Tibial nerve (tissue), 4 donors: ENCODE measurements around the gene CAT. TPM values are rescaled to one million over a fixed set of nuclear protein-coding genes. Genes with fewer than 3 reads are reported as not detected.
A peak's percentile ranks its signal among the peaks of the same experiment; 100 is the strongest.

ENCODE experiments used
- DNase-seq, 2 donors: peaks; one replicate each; pipeline ENCODE4 v3.0.0-alpha.2; 2019; ENCODE audit warnings: low spot score in 2 of 2
- H3K27ac ChIP-seq, 4 donors: fragments of 200-600 bp; sonication (generic) in 3 of 4; one replicate each; pipeline ENCODE4 v1.5.1; 2017 to 2019; ENCODE audit warnings: mild to moderate bottlenecking in 1 of 4
- H3K27me3 ChIP-seq, 2 donors: fragments of 200-600 bp; sonication (generic) in 1 of 2; one replicate each; pipeline versions ENCODE4 v1.5.1 to v1.6.0; 2017 to 2019
- H3K36me3 ChIP-seq, 3 donors: fragments of 200-600 bp; sonication (generic); one replicate each; pipeline ENCODE4 v1.5.1; 2018 to 2019
- H3K4me1 ChIP-seq, 4 donors: fragments of 200-600 bp; sonication (generic) in 3 of 4; one replicate each; pipeline ENCODE4 v1.5.1; 2017 to 2019
- H3K4me3 ChIP-seq, 4 donors: fragments of 200-600 bp; sonication (generic) in 3 of 4; one replicate each; pipeline ENCODE4 v1.5.1; 2017 to 2019; ENCODE audit warnings: mild to moderate bottlenecking in 1 of 4, moderate library complexity in 1 of 4
- H3K9me3 ChIP-seq, 4 donors: fragments of 200-600 bp; sonication (generic) in 3 of 4; one replicate each; pipeline ENCODE4 v1.5.1; 2017 to 2019
- EP300 ChIP-seq, 2 donors: sonication (generic); formaldehyde crosslinking; IDR thresholded peaks; one replicate each; pipeline ENCODE4 v1.6.1; 2017; ENCODE audit warnings: antibody characterized with exemption in 2 of 2, mild to moderate bottlenecking in 1 of 2
- POLR2A ChIP-seq, 2 donors: fragments of 450-650 bp; IDR thresholded peaks; one replicate each; pipeline ENCODE4 v1.6.1; 2017; ENCODE audit warnings: antibody characterized with exemption in 2 of 2, mild to moderate bottlenecking in 2 of 2, moderate library complexity in 2 of 2
- WGBS, 2 donors: methylation state at CpG; one replicate each; pipeline ENCODE4 v1.1.5; 2018; 5-methylcytosine and 5-hydroxymethylcytosine counted together
- total RNA-seq, 4 donors: library from RNA; depleted of rRNA; stranded (reverse); fragments of >200 nt; gene quantifications; one replicate each; pipeline ENCODE4 v1.1.0, GENCODE V29; 2016
- TF ChIP-seq, protein P1 (sequence below), 5 experiments: fragments of 200-600 bp in 3 of 5; fragments of 450-650 bp in 2 of 5; sonication (generic) in 3 of 5; IDR thresholded peaks; one replicate each; pipeline ENCODE4 v1.5.1; 2016 to 2019; ENCODE audit warnings: antibody characterized with exemption in 5 of 5, mild to moderate bottlenecking in 3 of 5, moderate library complexity in 2 of 5

The CAT gene
- total RNA-seq, 4 donors from 2014 or later, result 101 to 230 (median 147) TPM

DNA sequence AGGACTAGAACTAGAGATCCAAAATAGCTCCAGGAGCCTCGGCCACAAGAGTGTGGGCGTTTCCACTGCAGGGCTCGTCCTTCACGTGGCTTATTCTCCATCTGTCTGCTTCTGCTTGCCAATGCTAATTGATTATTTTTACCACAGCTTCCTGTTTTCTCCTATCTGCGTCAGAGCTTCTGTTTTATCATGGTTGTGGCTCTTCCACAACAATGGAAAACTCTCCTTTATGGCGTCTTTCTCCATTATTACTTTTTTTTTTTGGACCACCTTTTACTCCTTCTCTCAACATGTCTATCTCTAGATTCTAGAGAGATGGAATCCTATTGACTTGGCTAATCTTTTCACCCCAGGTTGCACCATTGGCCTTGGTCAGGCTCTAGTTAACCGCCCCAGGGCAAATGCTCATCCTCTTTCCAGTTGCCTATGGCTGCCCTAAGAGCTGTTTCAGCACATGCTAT lies 25.9 kb downstream of the CAT start:
- Histone ChIP-seq H3K27me3 (no peaks in the 10 kb centered on the region), H3K36me3 (peaks cover 7 to 97% (median 45%) of the 10 kb centered on the region in 3 donors), H3K27ac (no peak overlapping the region), H3K9me3 (peaks cover 0 to 22% (median 0%) of the 10 kb centered on the region in 4 donors), H3K4me3 (no peak overlapping the region), H3K4me1 (no peaks in the 10 kb centered on the region)
- TF ChIP-seq, protein P1, sequence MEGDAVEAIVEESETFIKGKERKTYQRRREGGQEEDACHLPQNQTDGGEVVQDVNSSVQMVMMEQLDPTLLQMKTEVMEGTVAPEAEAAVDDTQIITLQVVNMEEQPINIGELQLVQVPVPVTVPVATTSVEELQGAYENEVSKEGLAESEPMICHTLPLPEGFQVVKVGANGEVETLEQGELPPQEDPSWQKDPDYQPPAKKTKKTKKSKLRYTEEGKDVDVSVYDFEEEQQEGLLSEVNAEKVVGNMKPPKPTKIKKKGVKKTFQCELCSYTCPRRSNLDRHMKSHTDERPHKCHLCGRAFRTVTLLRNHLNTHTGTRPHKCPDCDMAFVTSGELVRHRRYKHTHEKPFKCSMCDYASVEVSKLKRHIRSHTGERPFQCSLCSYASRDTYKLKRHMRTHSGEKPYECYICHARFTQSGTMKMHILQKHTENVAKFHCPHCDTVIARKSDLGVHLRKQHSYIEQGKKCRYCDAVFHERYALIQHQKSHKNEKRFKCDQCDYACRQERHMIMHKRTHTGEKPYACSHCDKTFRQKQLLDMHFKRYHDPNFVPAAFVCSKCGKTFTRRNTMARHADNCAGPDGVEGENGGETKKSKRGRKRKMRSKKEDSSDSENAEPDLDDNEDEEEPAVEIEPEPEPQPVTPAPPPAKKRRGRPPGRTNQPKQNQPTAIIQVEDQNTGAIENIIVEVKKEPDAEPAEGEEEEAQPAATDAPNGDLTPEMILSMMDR (IDR thresholded peaks at IDR 0.05), result no peak
- TF ChIP-seq EP300 (IDR thresholded peaks at IDR 0.05), result no peak
- TF ChIP-seq POLR2A (IDR thresholded peaks at IDR 0.05), result no peak
- WGBS, 2 donors, result 82 to 86% methylated on average over 7 of the region's 7 CpGs
- no peak for DNase-seq

DNA sequence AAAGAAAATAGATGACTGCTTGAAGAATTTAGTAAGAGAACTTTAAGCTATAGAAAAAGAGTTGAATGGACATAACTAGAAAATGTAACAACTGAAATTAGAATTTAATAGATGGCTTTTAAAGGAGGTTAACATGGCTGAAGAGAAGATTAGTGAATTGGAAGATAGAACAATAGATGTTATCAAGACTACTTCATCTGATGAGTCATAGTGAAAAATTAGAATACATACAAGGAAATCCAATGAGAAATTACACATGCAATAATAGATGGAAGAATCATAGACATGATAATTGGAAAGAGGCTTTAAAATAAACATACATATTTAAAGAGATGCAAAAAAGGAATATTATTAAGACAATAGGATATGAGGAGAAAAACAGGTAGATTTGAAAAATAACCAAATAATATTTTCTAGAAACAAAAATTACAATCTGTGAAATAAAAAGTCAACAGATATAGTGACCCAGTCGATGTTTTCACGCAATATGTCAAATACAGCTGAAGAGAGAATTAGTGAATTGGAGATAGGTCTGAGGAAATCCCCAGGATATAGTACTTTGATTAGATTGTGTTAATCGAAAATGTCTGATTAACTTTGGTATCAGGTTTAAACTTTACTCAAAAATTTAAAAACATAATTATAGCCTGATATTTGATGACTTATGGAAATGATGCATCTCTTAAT lies 28.2 kb downstream of the CAT start:
- TF ChIP-seq POLR2A (IDR thresholded peaks at IDR 0.05) (no peak), EP300 (IDR thresholded peaks at IDR 0.05) (no peak)
- TF ChIP-seq, protein P1 (IDR thresholded peaks at IDR 0.05), result no peak
- H3K27me3 ChIP-seq, result no peaks in the 10 kb centered on the region
- H3K4me1 ChIP-seq, result no peaks in the 10 kb centered on the region
- no peak for DNase-seq
- no peak overlapping the region for H3K4me3 ChIP-seq
- no peak overlapping the region for H3K27ac ChIP-seq
- 96 to 98% methylated on average over 3 of the region's 3 CpGs for WGBS, 2 donors
- H3K36me3 ChIP-seq, result peaks cover 9 to 99% (median 47%) of the 10 kb centered on the region in 3 donors
- peaks cover 0 to 22% (median 0%) of the 10 kb centered on the region in 4 donors for H3K9me3 ChIP-seq

DNA sequence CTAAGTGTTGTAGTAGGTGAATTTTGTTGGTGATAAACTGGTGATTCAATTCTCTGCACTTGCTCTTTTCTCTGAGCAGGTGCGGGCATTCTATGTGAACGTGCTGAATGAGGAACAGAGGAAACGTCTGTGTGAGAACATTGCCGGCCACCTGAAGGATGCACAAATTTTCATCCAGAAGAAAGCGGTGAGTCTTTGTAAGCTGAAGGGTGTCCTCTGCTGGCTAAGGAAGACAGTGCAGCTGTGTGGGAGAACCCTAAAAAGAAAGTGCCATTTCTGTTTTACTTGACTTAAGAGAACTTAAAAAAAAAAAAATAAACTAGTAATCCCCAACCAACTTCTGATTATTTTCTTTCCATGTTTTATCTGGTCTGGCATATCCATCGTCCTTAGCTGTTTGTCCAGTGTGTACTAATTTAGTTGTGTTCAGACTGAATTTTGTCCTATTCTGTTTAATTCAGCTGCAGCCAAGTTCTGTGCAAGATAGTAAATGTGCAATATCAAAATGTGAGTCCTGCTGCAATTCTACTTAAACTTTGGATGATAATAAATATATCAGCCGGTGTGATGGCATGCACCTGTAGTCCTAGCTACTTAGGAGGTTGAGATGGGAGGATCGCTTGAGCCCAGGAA lies 29.6 kb downstream of the CAT start:
- WGBS, 2 donors, result 87 to 92% methylated on average over 8 of the region's 8 CpGs
- H3K4me3 ChIP-seq, result no peak overlapping the region
- TF ChIP-seq, protein P1 (IDR thresholded peaks at IDR 0.05), result peak in 2 of 5 experiments; percentile 28 to 50
- TF ChIP-seq EP300 (IDR thresholded peaks at IDR 0.05), result no peak
- H3K27me3 ChIP-seq, result no peaks in the 10 kb centered on the region
- no peak overlapping the region for H3K27ac ChIP-seq
- no peaks in the 10 kb centered on the region for H3K4me1 ChIP-seq
- DNase-seq, result no peak
- H3K9me3 ChIP-seq, result peaks cover 0 to 22% (median 0%) of the 10 kb centered on the region in 4 donors
- H3K36me3 ChIP-seq, result peaks cover 9 to 99% (median 48%) of the 10 kb centered on the region in 3 donors

DNA sequence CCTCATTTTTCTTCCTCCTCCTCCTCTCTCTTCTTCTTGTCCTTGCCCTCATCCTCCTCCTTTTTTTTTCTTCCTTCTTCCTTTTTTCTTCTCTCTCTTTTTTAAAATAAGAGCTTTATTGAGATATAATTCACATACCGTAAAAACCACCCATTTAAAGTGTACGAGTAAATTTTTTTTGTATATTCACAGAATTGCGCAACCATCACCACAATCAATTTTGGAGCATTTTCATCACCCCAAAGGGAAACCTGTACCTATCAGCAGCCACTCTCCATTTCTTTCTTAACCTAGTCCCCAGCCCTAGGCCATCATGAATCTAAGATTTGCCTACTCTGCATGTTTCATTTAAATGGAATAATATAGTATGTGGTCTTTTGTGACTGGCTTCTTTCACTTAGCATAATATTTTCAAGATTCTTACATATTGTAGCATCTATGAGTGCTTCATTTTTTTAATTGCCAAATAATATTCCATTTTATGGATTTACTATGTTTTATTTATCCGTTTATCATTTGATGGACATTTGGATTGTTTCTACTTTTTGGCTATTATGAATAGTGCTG lies 35.0 kb downstream of the CAT start:
- H3K36me3 ChIP-seq, result peaks cover 2 to 58% (median 30%) of the 10 kb centered on the region in 3 donors
- peaks cover 0 to 3% (median 0%) of the 10 kb centered on the region in 4 donors for H3K4me1 ChIP-seq
- no peaks in the 10 kb centered on the region for H3K9me3 ChIP-seq
- TF ChIP-seq POLR2A (IDR thresholded peaks at IDR 0.05) (no peak), EP300 (IDR thresholded peaks at IDR 0.05) (no peak)
- TF ChIP-seq, protein P1 (IDR thresholded peaks at IDR 0.05), result no peak
- DNase-seq, result no peak
- no peaks in the 10 kb centered on the region for H3K27me3 ChIP-seq
- H3K4me3 ChIP-seq, result no peak overlapping the region
- 94 to 96% methylated on average over 4 of the region's 4 CpGs for WGBS, 2 donors
- no peak overlapping the region for H3K27ac ChIP-seq

DNA sequence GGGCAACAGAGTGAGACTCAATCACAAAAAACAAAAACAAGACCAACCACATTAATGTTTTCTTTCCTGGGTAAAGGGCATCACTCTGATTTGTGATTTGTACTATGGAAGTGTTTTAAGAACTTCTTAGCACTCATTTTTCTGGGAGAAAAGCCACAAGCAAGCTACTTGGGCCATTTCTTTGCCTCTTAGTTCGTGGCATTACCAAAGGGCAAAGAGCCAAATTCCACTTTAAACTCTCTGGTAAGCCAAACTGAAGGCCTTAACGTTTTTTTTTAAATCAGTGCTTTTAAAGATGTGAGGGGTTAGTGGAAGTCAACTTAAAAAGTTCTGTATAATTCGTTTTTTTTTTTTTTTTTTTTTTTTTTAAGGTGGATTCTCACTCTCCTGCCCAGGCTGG lies 36.9 kb downstream of the CAT start:
- 13 to 24% methylated on average over 3 of the region's 3 CpGs for WGBS, 2 donors

More for the DNA sequence above, 36.9 kb downstream of the CAT start:
- peaks cover 2 to 38% (median 19%) of the 10 kb centered on the region in 3 donors for H3K36me3 ChIP-seq
- DNase-seq, result no peak
- no peak overlapping the region for H3K27ac ChIP-seq
- H3K4me1 ChIP-seq, result peaks cover 0 to 3% (median 0%) of the 10 kb centered on the region in 4 donors
- no peaks in the 10 kb centered on the region for H3K27me3 ChIP-seq
- H3K4me3 ChIP-seq, result no peak overlapping the region
- no peak for TF ChIP-seq POLR2A (IDR thresholded peaks at IDR 0.05)
- no peak for TF ChIP-seq EP300 (IDR thresholded peaks at IDR 0.05)
- TF ChIP-seq, protein P1 (IDR thresholded peaks at IDR 0.05), result no peak
- H3K9me3 ChIP-seq, result no peaks in the 10 kb centered on the region
